ELR (cell line): ENCODE measurements around the gene FAM227A.
"Not testable (repeated sequence)": the region's sequence is repeated elsewhere in the genome, so short reads cannot be mapped to it uniquely, and the experiment has no call there.

ENCODE experiments used
- DNase-seq: peaks from one replicate; pipeline ENCODE4 v3.0.0-alpha.2; 2015; ENCODE audit warnings: low read depth

FAM227A gene

GRCh38 chr22:38611559-38611958 is 44.6 kb downstream of the FAM227A start:
- DNase-seq, result no peak

GRCh38 chr22:38610234-38610633 is 46.0 kb downstream of the FAM227A start:
- DNase-seq, result no peak

- no peak for DNase-seq
Measured at GRCh38 chr22:38608992-38609750, 47.0 kb downstream of the FAM227A start.

- no peak for DNase-seq
Measured at GRCh38 chr22:38607680-38608079, 48.5 kb downstream of the FAM227A start.

GRCh38 chr22:38602166-38602565 is 54.0 kb downstream of the FAM227A start:
- DNase-seq, result no peak

- DNase-seq, result no peak
Measured at GRCh38 chr22:38601221-38601764, 54.9 kb downstream of the FAM227A start.

- DNase-seq, result no peak
Measured at GRCh38 chr22:38599466-38599865, 56.7 kb downstream of the FAM227A start.

- DNase-seq, result not testable (repeated sequence)
Measured at GRCh38 chr22:38582923-38583322, 73.3 kb downstream of the FAM227A start.

- DNase-seq, result no peak
Measured at GRCh38 chr22:38578505-38578904, 77.7 kb downstream of the FAM227A start.

- peak; percentile 75 for DNase-seq
Measured at GRCh38 chr22:38572065-38572464, 84.1 kb downstream of the FAM227A start.

GRCh38 chr22:38570779-38571364 is 85.3 kb downstream of the FAM227A start:
- peak; percentile 49 for DNase-seq

- peak; percentile 95 for DNase-seq
Measured at GRCh38 chr22:38569972-38570778, 86.0 kb downstream of the FAM227A start, which contains the start of gene DMC1. Gene DMC1, minus strand, starts transcription at chr22:38570183. Its CDS starts 1,927 bp downstream, at chr22:38568256.

- peak; percentile 36 for DNase-seq
Measured at GRCh38 chr22:38569181-38569971, 86.8 kb downstream of the FAM227A start.

GRCh38 chr22:38567531-38568285 is 88.5 kb downstream of the FAM227A start:
- no peak for DNase-seq

GRCh38 chr22:38566726-38567504 is 89.3 kb downstream of the FAM227A start:
- DNase-seq, result no peak

- DNase-seq, result no peak
Measured at GRCh38 chr22:38565441-38565840, 90.8 kb downstream of the FAM227A start.

GRCh38 chr22:38564669-38565068 is 91.5 kb downstream of the FAM227A start:
- DNase-seq, result no peak

GRCh38 chr22:38554281-38554680 is 101.9 kb downstream of the FAM227A start:
- DNase-seq, result peak; percentile 44

GRCh38 chr22:38549101-38549894 is 106.9 kb downstream of the FAM227A start:
- no peak for DNase-seq
